Epithelial cell of proximal tubule (primary cell): ENCODE data around the gene TSNAX. TPM values are rescaled to one million over a fixed set of nuclear protein-coding genes. Genes with fewer than 3 reads are reported as not detected.
A peak's percentile ranks its signal among the peaks of the same experiment; 100 is the strongest.

Experiments
- DNase-seq: peaks from one replicate; pipeline ENCODE4 v3.0.0-alpha.2; 2011; ENCODE audit warnings: low read depth
- H3K4me3 ChIP-seq: 2 replicates; pipeline ENCODE4 v1.5.1; 2011; ENCODE audit warnings: low read depth, mild to moderate bottlenecking, low read length
- total RNA-seq: library from RNA; depleted of rRNA; stranded (reverse); fragments of >200 nt; gene quantifications from 2 replicates; pipeline ENCODE4 v1.2.3, GENCODE V29; 2015
- TF ChIP-seq, protein P1 (sequence below): conservative IDR thresholded peaks from 2 replicates; pipeline ENCODE4 v1.5.1; 2012; ENCODE audit warnings: low read depth, mild to moderate bottlenecking, low read length

Gene TSNAX
- total RNA-seq, 1 donor from 2014 or later, result 12.1 TPM

DNA sequence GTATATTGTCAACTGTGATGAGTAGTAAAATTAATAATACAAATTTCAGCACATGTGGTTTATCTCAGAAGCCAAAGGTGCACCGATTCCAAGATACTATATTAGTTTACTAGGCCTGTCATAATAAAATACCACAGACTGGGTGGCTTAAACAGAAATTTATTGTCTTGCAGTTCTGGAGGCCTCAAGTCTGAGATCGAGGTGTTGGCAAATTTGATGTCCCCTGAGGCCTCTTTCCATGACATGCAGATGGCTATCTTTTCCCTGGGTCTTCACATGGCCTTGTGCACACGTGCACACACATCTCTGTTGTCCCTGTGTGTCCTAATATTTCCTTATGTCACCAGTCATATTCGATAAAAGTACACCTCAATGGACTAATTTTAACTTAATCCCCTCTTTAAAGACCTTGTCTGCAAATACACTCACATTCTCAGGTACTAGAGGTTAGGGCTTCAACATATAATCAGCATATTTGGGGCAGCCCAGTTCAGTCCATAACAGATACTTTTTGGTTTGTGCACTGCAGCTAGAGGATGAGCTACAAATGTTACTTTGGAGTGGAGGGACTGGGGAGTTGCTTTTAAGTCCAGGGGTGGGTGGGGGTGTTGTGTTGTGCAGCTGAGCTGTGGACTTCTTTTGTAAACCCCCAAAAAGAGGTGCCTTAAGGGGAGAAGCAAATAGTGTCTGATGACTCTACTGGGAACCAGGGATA lies 21.4 kb downstream of the TSNAX start:
- TF ChIP-seq, protein P1, sequence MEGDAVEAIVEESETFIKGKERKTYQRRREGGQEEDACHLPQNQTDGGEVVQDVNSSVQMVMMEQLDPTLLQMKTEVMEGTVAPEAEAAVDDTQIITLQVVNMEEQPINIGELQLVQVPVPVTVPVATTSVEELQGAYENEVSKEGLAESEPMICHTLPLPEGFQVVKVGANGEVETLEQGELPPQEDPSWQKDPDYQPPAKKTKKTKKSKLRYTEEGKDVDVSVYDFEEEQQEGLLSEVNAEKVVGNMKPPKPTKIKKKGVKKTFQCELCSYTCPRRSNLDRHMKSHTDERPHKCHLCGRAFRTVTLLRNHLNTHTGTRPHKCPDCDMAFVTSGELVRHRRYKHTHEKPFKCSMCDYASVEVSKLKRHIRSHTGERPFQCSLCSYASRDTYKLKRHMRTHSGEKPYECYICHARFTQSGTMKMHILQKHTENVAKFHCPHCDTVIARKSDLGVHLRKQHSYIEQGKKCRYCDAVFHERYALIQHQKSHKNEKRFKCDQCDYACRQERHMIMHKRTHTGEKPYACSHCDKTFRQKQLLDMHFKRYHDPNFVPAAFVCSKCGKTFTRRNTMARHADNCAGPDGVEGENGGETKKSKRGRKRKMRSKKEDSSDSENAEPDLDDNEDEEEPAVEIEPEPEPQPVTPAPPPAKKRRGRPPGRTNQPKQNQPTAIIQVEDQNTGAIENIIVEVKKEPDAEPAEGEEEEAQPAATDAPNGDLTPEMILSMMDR, result no peak
- no peak for DNase-seq
- H3K4me3 ChIP-seq, result no peak overlapping the region

DNA sequence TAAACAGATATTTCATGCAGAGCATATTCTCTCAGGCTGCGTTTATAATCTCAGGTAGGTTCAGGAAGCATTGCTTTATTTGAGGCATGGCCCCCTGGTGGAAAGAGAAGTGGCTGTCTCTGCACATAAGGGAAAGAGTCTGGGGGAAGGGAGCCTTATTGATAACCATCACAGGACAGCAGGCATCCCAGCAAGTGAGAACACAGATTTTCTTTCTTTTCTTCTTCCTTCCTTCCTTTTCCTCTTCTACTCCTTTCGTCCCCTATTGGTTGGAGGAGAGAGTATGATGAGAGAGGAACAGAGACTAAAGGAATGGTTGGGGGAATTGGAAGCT lies 21.9 kb downstream of the TSNAX start:
- TF ChIP-seq, protein P1, result peak; percentile 72
- DNase-seq, result no peak
- no peak overlapping the region for H3K4me3 ChIP-seq

DNA sequence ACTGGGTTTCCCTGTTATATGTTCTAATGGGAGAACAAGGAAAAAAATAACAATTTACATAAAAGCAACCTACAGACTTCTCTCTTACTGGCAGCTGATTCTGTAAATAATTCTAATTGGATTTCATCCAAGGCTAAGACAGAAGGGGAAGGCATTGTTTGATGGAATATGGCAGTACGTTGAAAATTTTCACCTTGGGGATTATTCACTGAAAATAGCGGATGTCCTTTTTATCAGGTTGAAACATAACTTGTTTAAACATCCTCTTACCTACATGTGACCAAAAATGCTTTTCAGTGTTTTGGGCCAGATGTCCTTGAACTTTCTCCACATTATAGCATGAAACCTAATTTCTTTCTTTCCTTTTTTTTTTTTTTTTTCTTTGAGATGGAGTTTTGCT lies 24.9 kb downstream of the TSNAX start:
- no peak for DNase-seq
- no peak overlapping the region for H3K4me3 ChIP-seq
- TF ChIP-seq, protein P1, result no peak

DNA sequence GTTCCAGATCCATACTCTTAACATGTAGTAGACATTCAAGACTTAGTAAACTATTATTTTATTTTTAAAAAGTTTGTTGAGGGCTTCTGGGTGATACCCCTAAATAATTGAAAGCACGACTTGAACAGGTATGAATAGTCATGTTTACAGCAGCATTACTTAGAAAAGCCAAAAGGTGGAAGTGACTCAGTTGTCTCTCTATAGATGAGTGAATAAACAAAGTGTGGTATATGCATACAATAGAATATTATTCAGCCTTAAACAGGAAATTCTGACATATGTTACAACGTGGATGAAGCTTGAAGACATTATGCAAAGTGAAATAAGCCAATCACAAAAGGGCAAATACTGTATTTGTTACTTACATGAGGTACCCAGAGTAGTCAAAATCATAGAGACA lies 26.5 kb downstream of the TSNAX start:
- TF ChIP-seq, protein P1, result no peak
- no peak for DNase-seq
- no peak overlapping the region for H3K4me3 ChIP-seq

DNA sequence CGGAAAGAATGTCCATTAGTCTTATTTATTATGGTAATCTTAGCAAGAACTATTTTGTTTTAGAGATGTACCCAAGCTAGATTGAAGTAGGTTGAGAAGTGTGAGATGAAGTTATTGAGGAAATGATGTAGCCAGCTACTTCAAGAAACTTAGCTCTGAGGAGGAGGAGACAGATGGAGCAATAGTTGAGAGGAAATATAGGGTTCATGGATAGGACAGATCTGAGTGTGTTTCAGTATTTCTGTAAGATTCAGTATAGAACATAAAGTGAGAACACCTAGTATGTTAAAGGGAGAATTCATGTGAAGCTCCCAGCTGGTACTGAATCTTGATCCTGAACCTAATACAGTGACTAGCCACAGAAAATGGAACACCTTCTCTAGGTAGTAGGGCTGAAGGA lies 28.9 kb downstream of the TSNAX start:
- TF ChIP-seq, protein P1, result no peak
- DNase-seq, result no peak
- H3K4me3 ChIP-seq, result no peak overlapping the region

DNA sequence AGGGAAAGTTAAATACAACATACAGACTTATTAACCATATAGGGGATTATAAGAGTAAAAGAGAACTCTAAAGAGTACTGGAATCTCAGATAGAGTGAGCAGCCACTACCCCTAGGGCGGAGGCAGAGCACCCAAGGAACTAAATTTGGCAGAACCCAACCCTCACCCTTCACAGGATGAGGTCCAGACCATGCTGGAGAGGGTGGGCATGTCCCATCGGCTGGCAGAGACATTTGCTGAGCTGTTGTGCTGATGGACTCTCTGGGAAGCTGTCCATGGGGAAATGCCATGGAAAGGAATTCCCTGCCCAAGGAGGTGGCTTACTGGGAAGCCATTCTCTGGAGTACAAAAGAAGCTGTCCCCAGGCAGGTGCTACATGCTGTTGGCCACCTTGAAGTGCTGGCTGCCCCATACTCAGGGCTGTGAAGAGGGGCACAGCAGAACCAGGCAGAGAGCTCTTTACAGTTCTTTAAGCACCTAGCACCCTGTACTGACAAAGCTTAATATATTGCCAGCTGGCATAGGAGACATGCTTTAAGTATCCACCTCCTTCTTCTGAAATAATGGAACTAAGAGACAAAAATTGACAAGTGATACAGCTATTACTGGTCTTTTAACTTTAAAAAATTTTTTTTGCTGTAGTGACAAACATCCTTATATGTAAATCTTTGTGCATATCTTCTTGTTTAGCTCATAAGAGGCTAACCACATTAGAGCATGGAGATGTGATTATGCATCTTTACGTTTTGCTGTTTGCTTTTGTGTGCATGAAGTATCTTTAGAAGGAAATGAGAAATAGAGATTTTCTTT lies 29.6 kb downstream of the TSNAX start:
- H3K4me3 ChIP-seq, result no peak overlapping the region
- no peak for DNase-seq
- TF ChIP-seq, protein P1, result no peak

DNA sequence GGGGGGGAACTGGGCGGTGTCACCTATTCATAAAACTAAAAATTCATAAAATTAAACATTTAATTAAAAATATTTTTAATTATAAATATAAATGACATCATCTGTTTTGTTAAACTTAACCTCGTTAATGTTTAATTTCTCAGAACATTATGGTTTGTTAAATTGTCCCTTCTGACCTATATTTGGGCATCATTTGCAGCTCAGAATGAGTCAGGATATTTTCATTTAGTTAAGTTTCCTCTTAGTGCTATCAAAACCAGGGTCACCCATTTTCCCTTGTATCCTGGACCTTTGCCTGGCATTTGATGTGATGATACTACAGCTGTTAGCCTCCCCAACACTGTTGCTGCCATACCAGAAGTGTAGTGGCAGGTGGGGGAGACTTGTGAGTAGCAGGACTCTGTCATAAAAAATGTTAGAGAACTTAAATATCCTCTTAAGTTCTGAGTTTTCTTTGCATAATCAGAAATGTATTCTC lies 30.3 kb downstream of the TSNAX start:
- DNase-seq, result no peak
- H3K4me3 ChIP-seq, result no peak overlapping the region
- TF ChIP-seq, protein P1, result no peak
